GM23338 (cell line): ENCODE measurements around the gene GLIS2. TPM values are rescaled to one million over a fixed set of nuclear protein-coding genes. Genes with fewer than 3 reads are reported as not detected.

Experiments used
- ATAC-seq: fragments of 200-7000 bp; cut with Tn5 transposase; 3 replicates; pipeline ENCODE4 v1.9.1; 2020
- DNase-seq: peaks from one replicate; pipeline ENCODE4 v3.0.0-alpha.2; 2015; ENCODE audit warnings: low spot score
- H2AFZ ChIP-seq: fragments of 200-600 bp; sonication (generic); 2 replicates; pipeline ENCODE4 v1.8.0; 2016; ENCODE audit warnings: antibody characterized with exemption, mild to moderate bottlenecking, moderate library complexity
- H3F3A ChIP-seq: fragments of 200-600 bp; sonication (generic); replicated peaks from 2 replicates; pipeline ENCODE4 v1.8.0; 2017; ENCODE audit warnings: antibody characterized with exemption, mixed run types, low read depth
- H3K27ac ChIP-seq: fragments of 200-600 bp; sonication (generic); 2 replicates; pipeline ENCODE4 v1.6.1; 2016; ENCODE audit warnings: low read depth
- H3K27me3 ChIP-seq: fragments of 200-600 bp; sonication (generic); 2 replicates; pipeline ENCODE4 v1.8.0; 2016; ENCODE audit warnings: mild to moderate bottlenecking, mixed run types, moderate library complexity; ENCODE audit not compliant: insufficient read depth
- H3K36me3 ChIP-seq: fragments of 200-600 bp; sonication (generic); 2 replicates; pipeline ENCODE4 v1.8.0; 2016; ENCODE audit warnings: mild to moderate bottlenecking; ENCODE audit not compliant: insufficient read depth
- H3K4me1 ChIP-seq: fragments of 200-600 bp; sonication (generic); 2 replicates; pipeline ENCODE4 v1.8.0; 2016; ENCODE audit warnings: mild to moderate bottlenecking, moderate library complexity; ENCODE audit not compliant: insufficient read depth
- H3K4me2 ChIP-seq: fragments of 200-600 bp; sonication (generic); 2 replicates; pipeline ENCODE4 v1.7.1; 2017; ENCODE audit warnings: mixed run types
- H3K4me3 ChIP-seq: fragments of 200-600 bp; sonication (generic); 2 replicates; pipeline ENCODE4 v1.6.1; 2016; ENCODE audit warnings: mixed run types
- H3K79me2 ChIP-seq: fragments of 200-600 bp; sonication (generic); replicated peaks from 2 replicates; pipeline ENCODE4 v1.8.0; 2017; ENCODE audit warnings: mild to moderate bottlenecking; ENCODE audit not compliant: insufficient read depth
- H3K9me2 ChIP-seq: fragments of 200-600 bp; sonication (generic); 2 replicates; pipeline ENCODE4 v1.8.0; 2017; ENCODE audit not compliant: insufficient read depth
- H4K20me1 ChIP-seq: fragments of 200-600 bp; sonication (generic); replicated peaks from 2 replicates; pipeline ENCODE4 v1.8.0; 2017; ENCODE audit warnings: mild to moderate bottlenecking; ENCODE audit not compliant: insufficient read depth
- H3K27ac Mint-ChIP-seq: 2 replicates; pipeline ENCODE4 v1.8.0; 2020; ENCODE audit warnings: inconsistent platforms, mild to moderate bottlenecking, moderate library complexity, mixed read lengths
- H3K27me3 Mint-ChIP-seq: 3 replicates; pipeline ENCODE4 v1.8.0; 2022; ENCODE audit warnings: low read depth, mild to moderate bottlenecking, moderate library complexity, mixed read lengths, inconsistent platforms; ENCODE audit not compliant: insufficient read depth, poor library complexity
- H3K36me3 Mint-ChIP-seq: 3 replicates; pipeline ENCODE4 v1.8.0; 2021; ENCODE audit warnings: low read depth, mild to moderate bottlenecking, inconsistent platforms, moderate library complexity, mixed read lengths
- H3K4me1 Mint-ChIP-seq: 3 replicates; pipeline ENCODE4 v1.8.0; 2020; ENCODE audit warnings: mild to moderate bottlenecking, inconsistent platforms, mixed read lengths
- H3K4me3 Mint-ChIP-seq: 3 replicates; pipeline ENCODE4 v1.8.0; 2021; ENCODE audit warnings: moderate library complexity, mild to moderate bottlenecking, inconsistent platforms, mixed read lengths
- H3K9me3 Mint-ChIP-seq: 3 replicates; pipeline ENCODE4 v1.8.0; 2020; ENCODE audit warnings: moderate library complexity, mild to moderate bottlenecking, inconsistent platforms, mixed read lengths
- CREB1 ChIP-seq: fragments of 250-450 bp; sonication (Bioruptor Pico); IDR thresholded peaks from 2 replicates; pipeline ENCODE4 v1.5.0; 2020; ENCODE audit warnings: low read depth, mild to moderate bottlenecking, moderate library complexity
- EZH2 ChIP-seq: fragments of 200-600 bp; sonication (generic); IDR thresholded peaks from one replicate; pipeline ENCODE4 v1.8.0; 2017; ENCODE audit warnings: antibody characterized with exemption, mild to moderate bottlenecking, low read depth; ENCODE audit not compliant: unreplicated experiment
- EZH2phosphoT487 ChIP-seq: fragments of 200-600 bp; sonication (generic); IDR thresholded peaks from one replicate; pipeline ENCODE4 v1.8.1; 2018; ENCODE audit warnings: antibody characterized with exemption; ENCODE audit not compliant: unreplicated experiment
- JUNB ChIP-seq: IDR thresholded peaks from one replicate; pipeline ENCODE4 v1.6.1; 2016; ENCODE audit warnings: antibody characterized with exemption; ENCODE audit not compliant: unreplicated experiment
- NANOG ChIP-seq: IDR thresholded peaks from 2 replicates; pipeline ENCODE4 v1.6.1; 2016; ENCODE audit warnings: antibody characterized with exemption, borderline replicate concordance
- POLR2AphosphoS5 ChIP-seq: IDR thresholded peaks from 2 replicates; pipeline ENCODE4 v1.6.1; 2016; ENCODE audit warnings: antibody characterized with exemption, low read depth
- REST ChIP-seq: IDR thresholded peaks from one replicate; pipeline ENCODE4 v1.6.1; 2018; ENCODE audit warnings: antibody characterized with exemption; ENCODE audit not compliant: unreplicated experiment
- ZNF331 ChIP-seq: fragments of 250-450 bp; sonication (Bioruptor Pico); IDR thresholded peaks from 2 replicates; pipeline ENCODE4 v1.5.0; 2020; ENCODE audit warnings: low read depth, mild to moderate bottlenecking, moderate library complexity
- polyA plus RNA-seq: library from polyadenylated mRNA; unstranded; fragments of >200 nt; fragmentation: Nextera tagmentation; extraction: Ambion mirVana; gene quantifications from 2 replicates; pipeline ENCODE4 v1.2.1, GENCODE V29; 2016
- total RNA-seq: library from RNA; depleted of rRNA; stranded (reverse); fragments of >200 nt; shearing (Covaris generic); gene quantifications from 2 replicates; pipeline ENCODE4 v1.2.3, GENCODE V29; 2014
- TF ChIP-seq, protein P1 (sequence below), 2 experiments: fragments of 200-600 bp in 1 of 2; sonication (generic) in 1 of 2; conservative IDR thresholded peaks; 2 replicates each; pipeline versions ENCODE4 v1.5.1 to v1.6.1; 2016 to 2017; ENCODE audit warnings: antibody characterized with exemption in 2 of 2, low read depth in 2 of 2, mild to moderate bottlenecking in 2 of 2, moderate library complexity in 1 of 2

Gene GLIS2
- total and polyA plus RNA-seq, 2 experiments from 2014 or later = 8.2 to 10.2 TPM

GRCh38 chr16:4362476-4363135, 46.7 kb downstream of the GLIS2 start:
- TF ChIP-seq POLR2AphosphoS5 = no peak
- no peak for TF ChIP-seq CREB1 (CRISPR knock-in tag)
- TF ChIP-seq JUNB = no peak
- TF ChIP-seq ZNF331 = no peak
- no peak for TF ChIP-seq REST
- no peak for TF ChIP-seq EZH2
- Histone ChIP-seq H3F3A (0 out of 2 replicates have a peak, but pooled peaks cover 4% of the 10 kb centered on the region), H3K4me3 (no peak overlapping the region), H3K79me2 (no peaks in the 10 kb centered on the region), H3K27me3 (no peaks in the 10 kb centered on the region), H4K20me1 (no peaks in the 10 kb centered on the region), H3K9me2 (no peaks in the 10 kb centered on the region), H3K36me3 (no peaks in the 10 kb centered on the region), H3K4me1 (no peaks in the 10 kb centered on the region), H3K4me2 (no peak overlapping the region), H3K27ac (no peak overlapping the region), H2AFZ (no peak overlapping the region)
- peaks cover 6% of the 10 kb centered on the region for H3K27me3 Mint-ChIP-seq
- H3K9me3 Mint-ChIP-seq = no peaks in the 10 kb centered on the region
- no peak for DNase-seq
- no peaks in the 10 kb centered on the region; the same call in 1 of the 3 replicates for H3K4me1 Mint-ChIP-seq
- H3K4me3 Mint-ChIP-seq = no peak overlapping the region
- no peaks in the 10 kb centered on the region for H3K36me3 Mint-ChIP-seq
- no peak overlapping the region for H3K27ac Mint-ChIP-seq
- no peak for ATAC-seq

- Histone ChIP-seq H3K4me2 (no peak overlapping the region), H3K79me2 (no peaks in the 10 kb centered on the region), H3K9me2 (no peaks in the 10 kb centered on the region), H3K27me3 (no peaks in the 10 kb centered on the region), H4K20me1 (no peaks in the 10 kb centered on the region), H3K27ac (no peak overlapping the region), H3F3A (0 out of 2 replicates have a peak, but pooled peaks cover 4% of the 10 kb centered on the region), H2AFZ (no peak overlapping the region), H3K4me1 (no peaks in the 10 kb centered on the region), H3K36me3 (no peaks in the 10 kb centered on the region), H3K4me3 (no peak overlapping the region)
- ATAC-seq = no peak
- Mint-ChIP-seq H3K27me3 (peaks cover 2% of the 10 kb centered on the region), H3K36me3 (no peaks in the 10 kb centered on the region), H3K4me3 (no peak overlapping the region), H3K4me1 (no peaks in the 10 kb centered on the region; the same call in 1 of the 3 replicates), H3K27ac (no peak overlapping the region), H3K9me3 (no peaks in the 10 kb centered on the region)
- no peak for DNase-seq
- TF ChIP-seq EZH2phosphoT487 (no peak), NANOG (no peak), ZNF331 (no peak), POLR2AphosphoS5 (no peak), JUNB (no peak), EZH2 (no peak)
- TF ChIP-seq, protein P1, sequence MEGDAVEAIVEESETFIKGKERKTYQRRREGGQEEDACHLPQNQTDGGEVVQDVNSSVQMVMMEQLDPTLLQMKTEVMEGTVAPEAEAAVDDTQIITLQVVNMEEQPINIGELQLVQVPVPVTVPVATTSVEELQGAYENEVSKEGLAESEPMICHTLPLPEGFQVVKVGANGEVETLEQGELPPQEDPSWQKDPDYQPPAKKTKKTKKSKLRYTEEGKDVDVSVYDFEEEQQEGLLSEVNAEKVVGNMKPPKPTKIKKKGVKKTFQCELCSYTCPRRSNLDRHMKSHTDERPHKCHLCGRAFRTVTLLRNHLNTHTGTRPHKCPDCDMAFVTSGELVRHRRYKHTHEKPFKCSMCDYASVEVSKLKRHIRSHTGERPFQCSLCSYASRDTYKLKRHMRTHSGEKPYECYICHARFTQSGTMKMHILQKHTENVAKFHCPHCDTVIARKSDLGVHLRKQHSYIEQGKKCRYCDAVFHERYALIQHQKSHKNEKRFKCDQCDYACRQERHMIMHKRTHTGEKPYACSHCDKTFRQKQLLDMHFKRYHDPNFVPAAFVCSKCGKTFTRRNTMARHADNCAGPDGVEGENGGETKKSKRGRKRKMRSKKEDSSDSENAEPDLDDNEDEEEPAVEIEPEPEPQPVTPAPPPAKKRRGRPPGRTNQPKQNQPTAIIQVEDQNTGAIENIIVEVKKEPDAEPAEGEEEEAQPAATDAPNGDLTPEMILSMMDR (conservative IDR thresholded peaks at IDR 0.05; ENCODE audit: low read depth in 2 of 2) = no peak
Measured at GRCh38 chr16:4364196-4365013, 48.5 kb downstream of the GLIS2 start.
